Renal pelvis (tissue), 12 donors: ENCODE data around the gene NNMT. TPM values are rescaled to one million over a fixed set of nuclear protein-coding genes. Genes with fewer than 3 reads are reported as not detected.
A peak's percentile ranks its signal among the peaks of the same experiment; 100 is the strongest.

Experiments
- DNase-seq: peaks from one replicate; pipeline ENCODE4 v3.0.0-alpha.2; 2013
- long read RNA-seq, 16 experiments: transcript quantifications; one replicate each; lab custom pipeline, GENCODE V29; 2026
- polyA plus RNA-seq, 3 donors: library from polyadenylated mRNA; unstranded; fragments of 120-200 nt; gene quantifications; one replicate each; pipeline ENCODE4 v1.2.1, GENCODE V29; 2013; ENCODE audit not compliant: insufficient read length in 3 of 3

The NNMT gene
- polyA plus RNA-seq: under 1 TPM; 0.39 to 0.77 (median 0.53) TPM
- long read RNA-seq, donor 1: 0 reads
- long read RNA-seq, donor 2, partial matches to known transcripts: 0 of 2 reads
- long read RNA-seq, donor 2, other reads (novel, unspliced or antisense): 0 of 2 reads
- long read RNA-seq, donor 3: 0 reads
- long read RNA-seq, donor 4: 0 reads
- long read RNA-seq, donor 5: 0 reads
- long read RNA-seq, donor 6, partial matches to known transcripts: 0 of 1 reads
- long read RNA-seq, donor 6, other reads (novel, unspliced or antisense): 0 of 1 reads
- long read RNA-seq, donor 7, partial matches to known transcripts: 0 of 1 reads
- long read RNA-seq, donor 7, other reads (novel, unspliced or antisense): 0 of 1 reads
- long read RNA-seq, donor 8, partial matches to known transcripts: 0 of 1 reads
- long read RNA-seq, donor 8, other reads (novel, unspliced or antisense): 0 of 1 reads
- long read RNA-seq, donor 9: 0 reads
- long read RNA-seq, donor 10: 0 reads
- long read RNA-seq, donor 11: 0 reads
- long read RNA-seq, donor 12: 0 reads
- long read RNA-seq, donor 13: 0 reads
- long read RNA-seq, donor 14: 0 reads
- long read RNA-seq, donor 15: 0 reads
- long read RNA-seq, donor 16: 0 reads

DNA sequence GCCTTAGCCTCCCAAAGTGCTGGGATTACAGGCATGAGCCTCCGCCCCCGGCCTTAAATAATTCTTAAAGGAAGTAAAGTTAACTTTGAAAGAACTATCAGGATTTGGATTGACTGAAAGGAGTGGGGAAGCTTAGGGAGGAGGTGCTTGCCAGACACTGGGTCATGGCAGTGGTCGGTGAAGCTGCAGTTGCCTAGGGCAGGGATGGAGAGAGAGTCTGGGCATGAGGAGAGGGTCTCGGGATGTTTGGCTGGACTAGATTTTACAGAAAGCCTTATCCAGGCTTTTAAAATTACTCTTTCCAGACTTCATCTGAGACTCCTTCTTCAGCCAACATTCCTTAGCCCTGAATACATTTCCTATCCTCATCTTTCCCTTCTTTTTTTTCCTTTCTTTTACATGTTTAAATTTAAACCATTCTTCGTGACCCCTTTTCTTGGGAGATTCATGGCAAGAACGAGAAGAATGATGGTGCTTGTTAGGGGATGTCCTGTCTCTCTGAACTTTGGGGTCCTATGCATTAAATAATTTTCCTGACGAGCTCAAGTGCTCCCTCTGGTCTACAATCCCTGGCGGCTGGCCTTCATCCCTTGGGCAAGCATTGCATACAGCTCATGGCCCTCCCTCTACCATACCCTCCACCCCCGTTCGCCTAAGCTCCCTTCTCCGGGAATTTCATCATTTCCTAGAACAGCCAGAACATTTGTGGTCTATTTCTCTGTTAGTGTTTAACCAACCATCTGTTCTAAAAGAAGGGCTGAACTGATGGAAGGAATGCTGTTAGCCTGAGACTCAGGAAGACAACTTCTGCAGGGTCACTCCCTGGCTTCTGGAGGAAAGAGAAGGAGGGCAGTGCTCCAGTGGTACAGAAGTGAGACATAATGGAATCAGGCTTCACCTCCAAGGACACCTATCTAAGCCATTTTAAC lies at the start of gene NNMT:
Gene NNMT, plus strand, starts transcription at position 724 of the 929 bp plus-strand sequence. Its CDS starts 158 bp downstream, at position 882.
- no peak for DNase-seq

DNA sequence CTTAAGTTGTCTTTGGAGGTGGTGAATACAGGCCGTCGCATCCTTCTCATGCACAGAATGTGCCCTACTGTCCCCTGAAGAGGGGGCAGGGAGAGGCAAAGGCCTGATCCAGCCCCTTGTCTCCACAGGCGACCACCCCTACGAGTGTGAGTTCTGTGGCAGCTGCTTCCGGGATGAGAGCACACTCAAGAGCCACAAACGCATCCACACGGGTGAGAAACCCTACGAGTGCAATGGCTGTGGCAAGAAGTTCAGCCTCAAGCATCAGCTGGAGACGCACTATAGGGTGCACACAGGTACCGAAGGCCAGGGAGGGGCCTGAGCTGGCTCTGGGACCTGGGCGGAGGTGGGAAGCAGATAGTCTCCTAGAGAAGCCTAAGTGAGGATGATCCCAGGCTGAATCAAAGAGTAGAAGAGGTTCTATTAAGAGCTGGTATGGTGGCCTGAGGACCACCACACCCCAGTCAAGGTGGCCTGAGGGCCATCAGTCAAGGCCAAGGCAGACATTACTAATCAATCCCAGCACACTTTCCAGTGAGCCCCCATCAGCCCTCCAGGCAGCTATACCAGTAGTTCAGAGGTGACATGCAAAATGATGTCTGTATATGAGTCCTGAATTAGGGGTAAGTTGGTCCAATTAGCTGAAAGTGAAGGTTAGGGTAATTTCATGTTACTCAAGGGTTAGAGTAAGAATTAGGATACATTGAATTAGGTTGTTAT lies 49.0 kb upstream of the NNMT start:
- no peak for DNase-seq

DNA sequence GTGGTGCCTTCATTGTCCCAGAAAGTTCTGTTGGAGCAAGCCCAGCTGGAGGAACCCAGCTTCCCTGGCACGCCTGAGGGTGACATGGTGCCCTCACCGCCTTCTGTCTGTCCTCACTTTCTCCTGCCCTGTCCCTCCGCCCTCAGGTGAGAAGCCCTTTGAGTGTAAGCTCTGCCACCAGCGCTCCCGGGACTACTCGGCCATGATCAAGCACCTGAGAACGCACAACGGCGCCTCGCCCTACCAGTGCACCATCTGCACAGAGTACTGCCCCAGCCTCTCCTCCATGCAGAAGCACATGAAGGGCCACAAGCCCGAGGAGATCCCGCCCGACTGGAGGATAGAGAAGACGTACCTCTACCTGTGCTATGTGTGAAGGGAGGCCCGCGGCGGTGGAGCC lies 46.0 kb upstream of the NNMT start:
- no peak for DNase-seq

DNA sequence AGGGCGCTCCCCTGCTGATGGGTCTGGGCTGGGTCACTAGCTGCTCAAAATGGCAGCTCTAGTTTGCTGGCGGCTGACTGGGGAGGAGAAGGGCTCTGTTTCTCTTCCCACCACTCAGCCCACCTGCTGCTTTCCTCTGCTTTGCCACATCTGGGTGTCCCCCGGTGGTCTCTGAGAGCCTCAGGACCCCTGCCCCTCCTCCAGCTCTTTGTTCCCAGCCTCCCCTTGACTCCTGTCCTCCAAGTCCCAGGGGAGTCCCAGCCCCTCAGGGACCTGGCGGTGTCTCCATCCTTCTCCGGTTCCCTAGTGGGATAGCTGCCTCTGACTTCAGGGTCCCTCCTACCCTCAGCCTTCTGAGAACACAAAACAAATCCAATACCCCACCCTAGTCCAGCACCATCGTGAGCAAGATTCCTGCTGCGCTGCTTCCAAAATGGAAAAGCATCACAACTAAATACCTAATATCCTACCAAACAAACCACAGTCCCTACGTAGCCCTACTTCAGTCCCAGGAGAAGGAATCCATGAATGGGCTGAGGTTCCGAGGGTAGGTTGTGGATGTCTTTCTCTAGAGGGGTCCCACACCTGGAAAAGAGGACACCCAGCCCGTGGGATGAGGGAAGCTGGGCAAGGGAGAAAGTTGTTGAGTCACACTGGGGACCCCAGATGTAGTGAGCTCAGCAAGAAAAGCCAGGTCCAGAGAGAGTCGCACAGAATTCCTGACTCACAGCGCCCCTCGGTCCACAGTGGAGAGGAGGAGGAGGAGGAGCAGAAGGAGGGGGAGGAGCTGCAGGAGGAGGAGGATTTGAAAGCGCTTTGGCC lies 45.0 kb upstream of the NNMT start:
- no peak for DNase-seq

DNA sequence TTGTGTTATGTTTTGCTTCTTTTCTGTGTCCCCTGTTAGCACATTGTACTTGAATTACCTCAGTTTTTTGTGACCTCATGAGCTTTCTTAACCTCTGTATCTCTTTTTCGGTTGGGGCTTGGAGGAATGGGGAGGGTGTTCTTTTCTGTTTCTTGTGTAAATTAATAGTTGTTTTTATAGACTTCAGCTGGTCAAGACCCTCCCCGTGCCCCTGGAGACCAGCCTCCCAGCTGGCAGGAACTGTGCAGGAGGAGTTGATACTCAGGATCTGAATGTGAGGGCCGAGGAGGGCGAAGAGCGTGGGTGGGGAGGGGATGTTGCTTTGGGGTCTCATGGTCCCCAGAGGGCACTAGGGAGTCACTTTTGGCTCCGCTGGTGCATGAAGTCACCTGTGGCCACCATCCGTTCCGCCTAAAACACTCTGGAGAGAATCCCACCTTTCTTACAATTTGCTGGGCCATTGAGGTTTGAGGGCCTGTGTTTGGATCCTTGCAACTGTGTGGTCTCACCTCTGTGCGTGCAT lies 44.3 kb upstream of the NNMT start:
- DNase-seq: peak; percentile 58

DNA sequence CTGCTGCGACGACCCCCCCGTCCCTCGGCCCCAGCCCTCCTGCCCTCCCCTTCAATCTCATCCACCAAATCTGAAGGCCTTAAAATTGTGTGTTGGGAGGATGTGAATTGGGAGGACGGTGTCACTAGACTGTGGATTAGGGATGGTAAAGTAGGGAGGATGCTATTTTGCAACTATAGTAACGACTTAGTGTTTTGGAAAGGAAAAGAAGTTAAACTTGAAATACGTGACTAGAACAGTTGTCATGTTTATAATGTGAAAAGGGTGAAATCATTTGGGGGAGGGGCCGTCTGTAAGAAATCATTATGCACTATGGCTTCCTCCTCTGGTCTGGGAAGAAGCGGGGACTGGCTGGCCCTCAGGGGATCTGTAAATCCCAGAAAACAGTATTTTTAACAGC lies 43.4 kb upstream of the NNMT start:
- peak; percentile 29 for DNase-seq

DNA sequence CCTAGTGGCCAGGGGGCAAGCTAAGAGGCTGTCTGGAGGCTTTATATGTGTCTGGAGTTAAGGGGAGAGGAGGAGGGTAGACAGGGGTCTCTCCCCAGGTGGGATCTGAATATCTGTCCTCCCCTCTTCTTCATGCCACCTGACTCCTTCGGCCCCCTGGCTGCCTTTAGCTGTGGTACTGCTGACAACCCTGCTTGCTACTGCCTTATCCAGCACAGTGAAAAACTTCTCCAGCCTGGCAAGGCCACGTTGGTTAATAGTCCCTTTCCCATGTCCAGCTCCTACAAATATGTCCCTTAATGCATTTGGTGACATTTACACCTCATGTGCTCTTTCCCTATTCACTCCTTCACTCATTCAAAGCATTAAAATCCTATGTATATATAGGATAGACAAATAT lies 42.4 kb upstream of the NNMT start:
- DNase-seq: no peak

DNA sequence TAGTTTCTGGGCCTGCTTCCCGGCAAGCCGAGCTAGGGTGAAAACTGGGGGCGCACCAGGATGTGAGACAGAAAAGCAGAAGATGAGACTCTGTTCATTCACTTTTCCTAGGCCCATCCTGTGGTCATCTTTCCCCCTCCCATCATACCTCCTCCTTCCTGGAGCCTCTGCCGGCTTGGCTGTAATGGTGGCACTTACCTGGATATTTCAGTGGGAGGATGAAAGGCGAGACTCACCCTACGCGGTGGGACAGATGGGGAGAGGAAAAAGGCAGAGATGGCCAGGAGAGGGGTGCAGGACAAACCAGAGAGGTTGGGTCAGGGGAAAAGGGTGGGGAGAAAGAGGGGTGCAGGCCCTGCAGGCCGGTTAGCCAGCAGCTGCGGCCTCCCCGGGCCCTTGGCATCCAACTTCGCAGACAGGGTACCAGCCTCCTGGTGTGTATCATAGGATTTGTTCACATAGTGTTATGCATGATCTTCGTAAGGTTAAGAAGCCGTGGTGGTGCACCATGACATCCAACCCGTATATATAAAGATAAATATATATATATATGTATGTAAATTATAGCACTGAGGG lies 41.5 kb upstream of the NNMT start:
- DNase-seq: no peak

DNA sequence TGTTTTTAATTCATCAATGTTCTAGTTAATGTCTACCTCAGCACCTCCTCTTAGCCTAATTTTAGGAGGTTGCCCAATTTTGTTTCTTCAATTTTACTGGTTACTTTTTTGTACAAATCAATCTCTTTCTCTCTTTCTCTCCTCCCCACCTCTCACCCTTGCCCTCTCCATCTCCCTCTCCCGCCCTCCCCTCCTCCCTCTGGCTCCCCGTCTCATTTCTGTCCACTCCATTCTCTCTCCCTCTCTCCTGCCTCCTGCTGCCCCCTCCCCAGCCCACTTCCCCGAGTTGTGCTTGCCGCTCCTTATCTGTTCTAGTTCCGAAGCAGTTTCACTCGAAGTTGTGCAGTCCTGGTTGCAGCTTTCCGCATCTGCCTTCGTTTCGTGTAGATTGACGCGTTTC lies 40.9 kb upstream of the NNMT start:
- no peak for DNase-seq

DNA sequence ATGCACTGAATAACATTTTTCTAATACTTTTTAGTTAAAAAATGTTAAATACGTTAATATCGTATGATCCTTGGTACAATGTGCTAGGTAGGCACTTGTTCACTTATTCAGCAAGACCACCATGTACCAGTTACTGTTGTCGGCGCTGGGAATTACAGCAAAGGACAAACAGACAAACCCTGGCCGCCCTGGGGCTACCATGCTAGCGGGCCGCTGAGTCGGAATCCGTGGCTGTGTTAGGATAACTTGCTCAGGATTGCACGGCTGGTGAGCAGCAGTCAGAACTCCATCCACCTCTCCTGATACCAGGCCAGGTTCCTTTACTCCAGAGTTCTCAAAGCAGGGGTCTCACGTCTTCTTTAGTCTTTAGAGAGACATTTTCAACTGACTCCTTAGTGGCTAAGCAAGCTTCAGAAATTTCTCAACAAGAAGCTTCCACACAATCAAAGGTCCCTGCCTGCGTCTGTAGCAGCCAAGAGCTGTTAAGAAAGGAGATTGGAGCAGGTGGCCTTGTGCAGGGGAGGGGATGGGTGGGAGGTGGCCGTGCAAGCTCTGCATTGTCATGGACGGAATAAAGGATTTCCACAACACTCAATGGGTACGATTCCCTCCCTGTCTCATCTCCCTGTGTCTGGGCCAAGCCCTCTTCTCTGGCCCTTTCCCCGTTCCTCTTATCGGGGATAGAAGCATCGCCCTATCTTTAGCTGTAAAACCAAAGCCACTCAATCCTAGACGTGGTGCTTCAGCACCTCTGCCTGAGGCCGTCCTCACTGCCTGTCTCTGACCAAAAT lies 39.8 kb upstream of the NNMT start:
- DNase-seq: no peak

DNA sequence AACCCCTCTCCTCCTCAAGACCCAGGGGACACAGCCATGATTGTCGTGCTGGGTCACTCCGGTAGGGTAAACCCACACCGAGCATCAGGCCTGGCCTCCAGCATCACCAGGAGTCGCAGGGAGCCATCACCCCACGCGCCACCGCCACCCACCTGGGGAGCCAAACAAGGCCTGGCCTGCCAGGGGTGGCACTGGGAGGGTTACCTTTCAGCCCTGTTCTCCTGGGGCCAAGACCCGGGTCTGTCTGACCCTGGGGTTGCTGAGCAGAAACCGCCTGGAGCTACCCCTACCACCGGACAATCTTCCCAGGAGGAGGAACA lies 39.3 kb upstream of the NNMT start:
- no peak for DNase-seq

DNA sequence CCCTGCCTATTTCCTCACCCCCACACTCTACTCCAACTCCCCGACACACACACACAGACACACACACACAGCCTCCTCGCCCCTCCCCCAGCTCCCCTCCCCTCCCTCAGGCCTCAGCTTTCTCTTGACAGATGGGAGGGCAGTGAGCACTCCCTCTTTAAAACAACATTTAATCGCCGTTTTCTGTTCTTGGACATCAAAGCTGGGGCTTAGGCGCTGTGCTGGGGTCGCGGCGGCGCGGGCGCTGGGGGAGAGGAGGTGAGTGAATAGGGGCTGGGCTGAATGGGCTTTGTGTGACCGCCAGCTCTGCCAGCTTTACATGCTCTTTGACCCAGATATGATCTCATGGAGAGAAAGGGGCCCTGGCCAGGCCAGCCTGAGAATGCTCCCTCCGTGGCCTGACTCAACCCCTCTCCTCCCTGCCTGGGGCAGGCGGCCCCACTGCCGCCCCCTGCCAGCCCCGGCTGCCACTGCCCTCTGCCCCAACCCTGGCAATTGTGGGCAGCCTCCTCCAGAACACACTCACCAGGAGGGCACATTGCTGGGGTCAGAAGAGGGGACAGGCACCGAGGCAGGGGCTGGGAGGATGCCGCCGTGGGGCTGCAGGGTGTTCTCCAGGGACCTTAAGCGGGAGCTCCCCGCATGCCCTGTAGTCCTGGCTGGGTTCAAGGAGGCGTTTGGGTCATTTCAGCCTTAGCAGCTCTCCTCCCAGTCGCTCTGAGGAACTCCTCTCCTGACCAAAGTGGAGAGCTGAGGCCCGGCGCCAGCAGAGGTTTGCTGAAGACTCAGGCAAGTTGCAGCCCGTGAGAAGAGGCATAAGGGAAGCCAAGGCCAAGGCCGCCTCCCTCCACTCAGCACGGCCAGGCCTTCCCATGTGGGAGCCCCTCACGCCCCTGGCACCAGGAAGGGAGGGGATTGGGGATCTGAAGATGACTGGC lies 38.3 kb upstream of the NNMT start:
- DNase-seq: peak; percentile 52

DNA sequence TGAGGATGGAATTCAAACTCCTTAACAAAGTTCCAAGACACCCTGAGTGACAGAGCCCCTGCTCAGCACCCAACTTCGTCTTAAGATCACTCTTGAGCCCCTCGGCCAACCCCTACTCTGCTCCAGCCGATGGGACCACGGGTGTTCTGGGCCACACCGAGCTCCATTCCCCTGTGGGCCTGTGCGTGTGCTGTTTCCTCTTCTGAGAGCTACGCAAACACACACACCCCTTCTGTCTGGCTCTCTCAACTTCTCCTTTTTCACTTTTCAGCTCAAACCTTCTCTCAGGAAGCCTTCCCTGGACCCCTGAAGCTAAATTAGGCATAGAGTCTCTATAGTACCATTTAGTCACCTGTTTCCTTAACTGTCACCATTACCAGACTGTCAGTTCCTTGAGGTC lies 37.5 kb upstream of the NNMT start:
- DNase-seq: no peak

DNA sequence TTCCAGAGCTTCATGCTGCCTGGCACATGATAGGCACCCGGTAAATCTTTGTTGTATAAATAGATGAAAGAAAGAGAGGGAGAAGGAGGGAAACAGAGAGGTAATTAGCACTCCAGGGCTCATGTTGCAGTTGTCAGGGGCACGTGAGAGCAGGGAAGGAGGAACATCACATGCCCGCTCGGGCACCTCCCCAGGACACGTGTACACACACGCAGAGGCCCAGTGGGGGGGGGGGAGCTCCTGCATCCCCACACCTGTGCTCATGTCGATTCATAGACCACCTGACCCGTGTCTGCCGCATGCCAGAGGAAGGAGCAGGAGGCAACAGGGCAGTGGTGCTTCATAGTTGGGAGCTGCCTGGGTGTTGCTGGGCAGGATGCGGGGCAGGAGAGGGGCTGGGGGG lies 37.1 kb upstream of the NNMT start:
- DNase-seq: no peak

DNA sequence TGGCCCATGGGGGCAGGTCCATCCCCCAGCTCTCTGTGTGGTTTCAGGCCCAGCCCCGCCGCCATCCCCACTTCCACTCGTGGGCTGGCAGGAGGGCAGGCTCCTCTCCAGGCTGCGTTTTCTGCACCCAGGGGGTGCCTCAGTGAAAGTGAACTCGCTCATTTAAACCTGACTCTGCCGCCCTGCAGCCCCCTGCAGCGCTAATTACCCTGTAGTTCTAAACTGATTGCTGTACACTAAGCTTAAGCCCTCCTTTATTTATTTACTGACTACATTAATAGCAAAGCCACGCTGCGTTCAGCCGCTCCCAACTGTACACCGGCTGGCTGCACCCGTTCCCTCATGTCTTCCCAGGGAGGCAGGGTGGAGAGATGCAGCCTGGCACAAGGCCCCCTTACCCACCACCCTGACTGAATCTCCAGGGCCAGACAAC lies 36.6 kb upstream of the NNMT start:
- no peak for DNase-seq

DNA sequence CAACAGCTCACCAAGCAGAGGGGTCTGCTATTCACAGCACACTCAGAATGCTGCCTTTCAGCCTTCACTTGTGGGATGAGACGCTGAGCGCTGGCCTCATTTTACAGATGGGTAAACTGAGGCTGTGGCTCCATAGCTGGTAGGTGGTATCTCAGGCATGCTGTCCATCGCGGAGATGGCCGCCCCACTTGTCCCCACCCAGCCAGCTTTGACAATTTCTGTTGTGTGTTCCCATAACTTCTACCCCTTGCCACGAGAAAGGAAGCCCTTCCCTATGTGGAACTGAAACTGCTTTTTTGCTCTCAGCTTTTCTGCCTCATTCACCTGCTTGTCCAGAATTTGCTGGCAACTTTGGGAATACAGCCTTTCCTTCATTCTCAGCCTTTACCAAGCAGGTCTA lies 36.1 kb upstream of the NNMT start:
- no peak for DNase-seq

DNA sequence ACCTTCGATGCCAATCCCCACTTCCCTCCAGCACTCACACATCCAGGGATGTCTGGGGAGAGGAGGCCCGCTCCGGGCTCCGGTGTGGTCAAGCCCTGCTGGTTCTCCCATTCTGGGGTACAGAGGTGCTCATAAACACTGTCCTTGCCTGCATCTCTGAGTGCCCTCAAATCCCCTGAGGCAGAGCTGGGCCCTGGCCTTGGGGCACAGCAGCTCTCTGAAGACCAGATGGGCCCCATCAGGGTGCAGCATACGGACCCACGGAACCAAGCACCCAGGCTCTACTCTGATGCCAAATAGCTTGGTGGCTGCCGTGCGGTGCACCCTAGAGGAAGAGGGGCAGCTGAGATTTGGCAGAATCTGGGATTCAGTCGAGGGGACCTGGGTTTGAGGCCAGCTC lies 35.7 kb upstream of the NNMT start:
- no peak for DNase-seq

DNA sequence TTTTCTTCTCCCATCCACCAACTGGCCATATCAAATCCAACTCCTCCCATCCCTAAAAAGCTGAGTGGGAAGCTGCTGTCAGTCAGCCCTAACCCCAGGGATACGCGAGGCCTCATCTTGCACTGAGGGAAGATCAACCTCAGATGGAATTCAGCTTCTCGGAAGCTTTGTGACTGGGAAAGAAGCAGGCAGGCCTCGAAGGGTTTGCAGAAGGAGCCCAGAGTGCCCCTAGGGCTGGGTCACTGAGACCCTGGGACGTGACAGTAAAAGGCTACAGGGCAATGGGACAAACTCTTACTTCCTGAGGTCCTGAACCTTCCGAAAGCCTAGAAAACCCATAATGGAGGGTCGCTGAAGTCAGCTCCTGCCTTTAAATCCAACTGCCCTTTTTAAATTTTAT lies 34.4 kb upstream of the NNMT start:
- no peak for DNase-seq
